Right lobe of liver (tissue), 4 donors: ENCODE results near the gene MCC.
"Not testable (repeated sequence)": the region's sequence is repeated elsewhere in the genome, so short reads cannot be mapped to it uniquely, and the experiment has no call there.

Experiments
- POLR2A ChIP-seq: fragments of 450-650 bp; IDR thresholded peaks from one replicate; pipeline ENCODE4 v1.6.1; 2017; ENCODE audit warnings: antibody characterized with exemption, mild to moderate bottlenecking
- TF ChIP-seq, protein P1 (sequence below), 4 donors: fragments of 200-600 bp in 3 of 4; fragments of 450-650 bp in 1 of 4; IDR thresholded peaks; one replicate each; pipeline versions ENCODE4 v1.5.1 to v1.8.0; 2016 to 2022; ENCODE audit warnings: antibody characterized with exemption in 4 of 4, mild to moderate bottlenecking in 2 of 4
- donor health status: DM: no; HTN: no; CAD: no.
- donor health status: DM: no; HTN: no; CAD: no.
- donor health status: DM: no; HTN: yes; CAD: no.

DNA sequence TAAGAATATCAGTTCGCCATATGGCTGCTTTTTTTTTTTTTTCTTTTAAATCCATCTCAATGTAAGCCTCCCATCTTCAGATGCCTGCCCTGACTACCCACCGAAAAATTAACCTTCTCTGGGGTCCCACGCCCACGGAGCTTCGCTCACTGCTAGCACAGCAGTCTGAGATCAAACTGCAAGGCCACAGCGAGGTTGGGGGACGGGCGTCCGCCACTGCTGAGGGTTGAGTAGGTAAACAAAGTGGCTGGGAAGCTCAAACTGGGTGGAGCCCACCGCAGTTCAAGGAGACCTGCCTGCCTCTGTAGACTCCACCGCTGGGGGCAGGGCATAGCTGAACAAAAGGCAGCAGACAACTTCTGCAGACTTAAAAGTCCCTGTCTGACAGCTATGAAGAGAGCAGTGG is 414.6 kb downstream of the MCC start:
- TF ChIP-seq, protein P1, sequence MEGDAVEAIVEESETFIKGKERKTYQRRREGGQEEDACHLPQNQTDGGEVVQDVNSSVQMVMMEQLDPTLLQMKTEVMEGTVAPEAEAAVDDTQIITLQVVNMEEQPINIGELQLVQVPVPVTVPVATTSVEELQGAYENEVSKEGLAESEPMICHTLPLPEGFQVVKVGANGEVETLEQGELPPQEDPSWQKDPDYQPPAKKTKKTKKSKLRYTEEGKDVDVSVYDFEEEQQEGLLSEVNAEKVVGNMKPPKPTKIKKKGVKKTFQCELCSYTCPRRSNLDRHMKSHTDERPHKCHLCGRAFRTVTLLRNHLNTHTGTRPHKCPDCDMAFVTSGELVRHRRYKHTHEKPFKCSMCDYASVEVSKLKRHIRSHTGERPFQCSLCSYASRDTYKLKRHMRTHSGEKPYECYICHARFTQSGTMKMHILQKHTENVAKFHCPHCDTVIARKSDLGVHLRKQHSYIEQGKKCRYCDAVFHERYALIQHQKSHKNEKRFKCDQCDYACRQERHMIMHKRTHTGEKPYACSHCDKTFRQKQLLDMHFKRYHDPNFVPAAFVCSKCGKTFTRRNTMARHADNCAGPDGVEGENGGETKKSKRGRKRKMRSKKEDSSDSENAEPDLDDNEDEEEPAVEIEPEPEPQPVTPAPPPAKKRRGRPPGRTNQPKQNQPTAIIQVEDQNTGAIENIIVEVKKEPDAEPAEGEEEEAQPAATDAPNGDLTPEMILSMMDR (IDR thresholded peaks at IDR 0.05): not testable (repeated sequence)
- TF ChIP-seq POLR2A: not testable (repeated sequence)
